ENCODE results near the gene REEP5.
"Not testable (repeated sequence)": the region's sequence is repeated elsewhere in the genome, so short reads cannot be mapped to it uniquely, and the experiment has no call there.

REEP5 gene

GRCh38 chr5:112921833-112922817, at the start of gene REEP5:
TSS of gene REEP5 (minus strand) at chr5:112922227. CDS start at chr5:112922190, 37 bp downstream.
- peak; percentile 58 to 69 for DNase-seq (ENCODE audit: low read depth in 2 of 2, low spot score in 1 of 2)

DNA sequence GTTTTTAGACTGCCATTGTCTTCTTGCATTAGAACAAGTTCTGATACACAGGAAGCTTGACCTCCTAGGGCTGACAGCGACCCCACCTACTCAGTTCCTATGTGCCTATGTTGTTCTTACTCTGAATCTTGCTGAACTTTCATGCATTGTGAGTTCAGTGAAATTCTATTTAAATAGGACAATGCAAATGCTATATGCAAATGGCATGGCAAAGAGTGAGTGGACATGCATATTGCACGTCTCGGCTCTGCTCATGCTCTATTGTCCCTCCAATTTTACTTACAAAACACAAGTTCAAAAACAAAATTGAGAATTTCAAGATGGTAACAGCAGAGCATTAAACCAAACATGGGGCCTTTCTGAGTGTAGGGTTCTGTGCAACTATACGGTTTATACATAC, 49.2 kb upstream of the REEP5 start:
- DNase-seq (ENCODE audit: low read depth in 2 of 2, low spot score in 1 of 2): no peak

- DNase-seq (ENCODE audit: low read depth in 2 of 2, low spot score in 1 of 2): no peak
These were observed 46.5 kb upstream of the REEP5 start for GRCh38 chr5:112968411-112969106.

DNA sequence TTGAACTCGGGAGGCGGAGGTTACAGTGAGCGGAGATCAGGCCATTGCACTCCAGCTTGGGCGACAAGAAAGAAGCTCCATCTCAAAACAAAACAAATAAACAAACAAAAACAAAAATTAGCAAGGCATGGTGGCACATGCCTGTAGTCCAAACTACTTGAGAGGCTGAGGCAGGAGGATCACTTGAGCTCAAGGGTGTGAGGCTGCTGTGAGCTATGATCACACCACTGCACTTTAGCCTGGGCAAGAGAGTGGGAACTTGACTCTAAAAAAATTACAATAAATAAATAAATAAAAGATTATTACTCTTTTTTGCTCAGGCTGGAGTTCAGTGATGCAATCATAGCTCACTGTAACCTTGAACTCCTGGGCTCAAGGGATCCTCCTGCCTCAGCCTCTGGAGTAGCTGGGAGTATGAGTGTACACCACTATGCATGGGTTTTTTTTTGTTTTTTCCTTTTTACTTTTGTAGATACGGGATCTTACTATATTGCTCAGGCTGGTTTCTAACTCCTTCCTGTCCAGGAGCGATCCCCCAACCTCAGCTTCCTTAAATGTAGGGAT, 45.6 kb upstream of the REEP5 start:
- no peak for DNase-seq (ENCODE audit: low read depth in 2 of 2, low spot score in 1 of 2)

- no peak for DNase-seq (ENCODE audit: low read depth in 2 of 2, low spot score in 1 of 2)
These were observed 43.8 kb upstream of the REEP5 start for GRCh38 chr5:112965733-112966306.

GRCh38 chr5:112963374-112963733, 41.3 kb upstream of the REEP5 start:
- DNase-seq (ENCODE audit: low read depth in 2 of 2, low spot score in 1 of 2): not testable (repeated sequence)

DNA sequence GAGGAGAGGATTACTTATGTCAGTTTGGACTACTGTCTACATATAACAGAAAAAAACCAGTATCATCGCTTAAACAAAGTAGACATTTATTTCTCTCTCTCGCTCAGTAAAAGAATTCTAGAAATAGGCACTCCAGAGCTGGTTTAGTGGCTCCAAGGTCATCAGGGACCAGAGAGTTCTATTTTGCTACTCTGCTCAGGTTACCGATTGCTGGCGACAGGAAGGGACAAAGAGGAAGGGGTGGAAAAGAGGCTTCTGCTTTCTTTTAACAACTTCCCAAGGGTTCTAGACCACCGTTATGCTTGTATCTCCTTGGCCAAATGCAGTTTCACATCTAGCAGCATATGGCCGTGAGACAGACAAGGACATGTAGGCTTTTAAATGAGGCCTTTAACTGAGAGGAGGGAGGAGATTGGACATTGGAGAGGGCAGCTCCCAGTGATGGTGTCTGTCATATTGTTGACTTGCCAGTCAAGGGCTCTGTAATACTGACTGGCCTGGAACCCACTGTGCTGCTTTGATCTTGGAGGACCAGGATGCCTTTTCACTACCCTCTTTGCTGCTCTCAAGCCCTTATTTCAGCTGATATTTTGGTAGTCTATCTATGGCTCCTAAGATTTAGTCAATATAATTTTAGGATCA, 39.0 kb upstream of the REEP5 start:
- DNase-seq (ENCODE audit: low read depth in 2 of 2, low spot score in 1 of 2): no peak

GRCh38 chr5:112960315-112960714, 38.3 kb upstream of the REEP5 start:
- no peak for DNase-seq (ENCODE audit: low read depth in 2 of 2, low spot score in 1 of 2)

DNA sequence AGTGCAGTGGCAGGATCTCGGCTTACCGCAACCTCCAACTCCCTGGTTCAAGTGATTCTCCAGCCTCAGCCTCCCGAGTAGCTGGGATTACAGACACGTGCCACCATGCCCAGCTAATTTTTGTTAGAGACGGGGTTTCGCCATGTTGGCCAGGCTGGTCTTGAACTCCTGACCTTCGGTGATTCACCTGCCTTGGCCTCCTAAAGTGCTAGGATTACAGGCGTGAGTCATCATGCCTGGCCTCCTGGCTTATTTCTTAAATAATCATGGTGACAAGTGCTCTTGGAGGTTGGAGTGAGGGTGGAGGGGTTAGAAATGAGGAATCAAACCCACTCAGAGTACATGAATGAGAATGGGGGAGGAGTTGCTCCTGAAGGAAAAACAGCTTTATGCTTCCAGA, 37.8 kb upstream of the REEP5 start:
- DNase-seq (ENCODE audit: low read depth in 2 of 2, low spot score in 1 of 2): not testable (repeated sequence)

DNA sequence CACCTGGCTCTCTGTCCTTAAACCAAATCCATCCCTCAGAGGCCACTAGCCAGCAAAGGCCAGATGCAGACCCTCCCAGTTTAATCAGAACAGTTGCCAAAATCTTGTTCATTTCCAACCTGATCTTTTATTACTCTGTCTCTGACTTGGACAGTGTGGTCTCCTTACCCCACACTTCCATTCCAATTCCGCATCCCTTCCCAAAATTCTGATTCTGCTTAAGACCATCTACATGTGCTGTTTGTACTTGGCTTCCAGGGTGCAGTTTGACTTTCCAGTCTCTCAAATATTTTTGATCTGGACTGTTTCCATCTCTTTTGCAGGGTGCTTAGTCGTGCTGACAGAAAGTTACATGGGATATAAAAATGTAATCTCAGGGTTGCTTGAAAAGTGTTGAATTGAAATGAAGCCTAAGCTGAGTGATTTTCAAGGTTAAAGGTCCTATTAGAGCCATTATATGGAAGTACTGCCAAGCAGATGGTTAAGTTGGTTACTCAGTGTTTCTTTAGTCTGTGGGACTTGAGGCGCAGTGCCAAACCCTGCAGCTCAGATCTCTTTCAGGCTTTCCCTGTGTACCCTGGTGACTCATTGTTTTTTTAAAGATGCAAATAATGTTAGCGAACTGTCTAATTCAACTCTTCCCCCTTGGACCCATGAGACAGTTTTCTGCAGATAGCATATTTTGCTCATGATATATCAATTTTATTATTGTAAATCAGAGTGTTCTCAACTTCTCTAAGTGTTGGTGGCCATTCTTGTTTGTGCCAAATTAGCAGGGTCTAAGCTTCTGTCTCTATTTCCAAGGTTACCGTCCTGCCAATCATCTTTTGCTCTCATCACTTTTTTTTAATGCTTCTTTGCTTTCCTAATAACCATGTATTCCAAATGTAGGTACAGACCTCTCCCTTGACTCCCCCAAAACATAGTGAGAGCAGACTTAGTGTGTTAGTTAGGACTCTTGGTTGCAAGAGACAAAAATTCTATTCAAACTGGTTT, 36.4 kb upstream of the REEP5 start:
- DNase-seq (ENCODE audit: low read depth in 2 of 2, low spot score in 1 of 2): no peak

DNA sequence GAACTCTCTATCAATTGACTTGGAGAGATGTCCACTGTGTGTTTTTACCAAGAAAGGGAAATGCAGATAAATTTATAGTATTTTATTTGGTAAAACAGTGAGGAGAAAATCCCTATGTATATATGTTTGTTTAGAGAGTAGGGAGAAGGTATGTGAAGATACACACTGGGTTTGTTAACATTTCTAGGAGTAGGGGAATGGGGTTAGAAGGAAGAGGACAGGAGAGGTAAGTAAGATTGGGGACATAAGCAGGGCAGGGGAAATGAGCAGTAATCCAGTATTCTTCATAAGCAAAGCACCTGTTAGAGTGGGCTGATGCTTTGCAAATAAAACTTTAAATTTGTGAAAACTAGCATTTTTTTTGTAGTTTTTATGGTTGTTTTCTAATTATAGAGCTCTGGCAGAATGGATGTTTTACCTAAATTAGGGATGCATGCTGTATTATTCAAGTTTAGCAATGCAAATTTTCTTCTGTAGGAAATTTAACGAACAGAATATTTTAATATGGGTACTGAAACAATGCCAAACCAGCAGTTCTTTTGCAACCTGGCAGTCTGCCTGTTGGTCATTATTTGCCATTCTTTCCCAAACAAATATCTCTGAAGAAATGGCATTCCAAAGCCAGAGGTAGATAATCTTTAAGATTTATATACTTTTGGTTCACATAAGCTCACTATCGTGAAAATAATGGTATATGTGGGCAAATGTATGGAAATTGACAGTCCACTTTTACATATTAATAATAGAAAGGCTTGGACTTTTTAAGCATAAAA, 35.2 kb upstream of the REEP5 start:
- no peak for DNase-seq (ENCODE audit: low read depth in 2 of 2, low spot score in 1 of 2)

DNA sequence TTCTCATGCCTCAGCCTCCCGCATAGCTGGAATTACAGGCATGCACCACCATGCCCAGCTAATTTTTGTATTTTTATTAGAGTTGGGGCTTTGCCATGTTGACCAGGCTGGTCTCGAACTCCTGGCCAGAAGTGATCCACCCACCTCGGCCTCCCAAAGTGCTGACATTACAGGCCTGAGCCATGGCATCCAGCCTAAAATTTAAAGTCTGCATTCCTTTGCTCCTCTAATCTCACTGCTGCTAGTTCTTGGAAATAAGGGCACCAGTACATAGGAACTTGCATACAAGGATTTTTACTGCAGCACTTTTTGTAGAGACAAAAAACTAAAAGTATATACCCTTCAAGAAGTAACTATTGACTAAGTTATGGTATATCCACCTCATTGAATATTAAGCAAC, 34.6 kb upstream of the REEP5 start:
- DNase-seq (ENCODE audit: low read depth in 2 of 2, low spot score in 1 of 2): no peak

DNA sequence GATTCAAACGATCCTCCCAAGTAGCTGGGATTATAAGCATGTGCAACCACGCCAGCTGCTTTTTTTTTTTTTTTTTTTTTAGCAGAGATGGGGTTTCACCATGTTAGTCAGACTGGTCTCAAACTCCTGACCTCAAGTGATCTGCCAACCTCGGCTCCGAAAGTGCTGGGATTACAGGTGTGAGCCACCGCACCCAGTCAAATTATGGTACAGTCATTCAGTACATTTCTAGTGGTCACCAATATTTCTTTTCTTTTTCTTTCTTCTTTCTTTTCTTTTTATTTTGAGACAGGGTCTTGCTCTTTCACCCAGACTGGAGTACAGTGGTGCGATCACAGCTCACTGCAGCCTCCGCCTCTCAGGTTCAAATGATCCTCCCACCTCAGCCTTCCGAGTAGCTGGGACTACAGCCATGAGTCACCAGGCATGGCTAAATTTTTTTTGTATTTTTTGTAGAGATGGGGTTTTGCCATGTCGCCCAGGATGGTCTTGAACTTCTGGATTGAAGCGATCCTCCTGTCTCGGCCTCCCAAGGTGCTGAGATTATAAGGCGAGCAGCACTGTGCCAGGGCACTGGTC, 29.2 kb upstream of the REEP5 start:
- no peak for DNase-seq (ENCODE audit: low read depth in 2 of 2, low spot score in 1 of 2)

DNA sequence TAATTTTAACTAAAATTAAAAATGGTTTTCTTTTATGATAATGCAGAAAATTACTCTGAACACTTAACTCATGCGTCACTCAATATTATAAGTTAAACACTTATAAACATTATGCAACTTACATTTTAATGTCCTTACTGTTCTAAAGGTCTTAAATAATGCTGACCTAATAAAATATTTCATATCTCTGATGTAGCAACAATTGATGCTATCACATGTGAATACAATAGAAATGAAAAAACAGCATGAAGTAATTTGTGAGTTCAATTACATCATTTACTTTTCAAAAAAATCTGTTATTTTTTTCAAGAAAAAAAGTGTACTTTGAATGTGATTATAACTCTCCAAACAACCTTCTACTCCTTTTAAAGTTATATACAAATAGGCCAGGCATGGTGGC, 26.4 kb upstream of the REEP5 start:
- no peak for DNase-seq (ENCODE audit: low read depth in 2 of 2, low spot score in 1 of 2)

GRCh38 chr5:112940670-112941069, 18.6 kb upstream of the REEP5 start:
- DNase-seq (ENCODE audit: low read depth in 2 of 2, low spot score in 1 of 2): no peak

GRCh38 chr5:112938286-112938685, 16.3 kb upstream of the REEP5 start:
- no peak for DNase-seq (ENCODE audit: low read depth in 2 of 2, low spot score in 1 of 2)

DNA sequence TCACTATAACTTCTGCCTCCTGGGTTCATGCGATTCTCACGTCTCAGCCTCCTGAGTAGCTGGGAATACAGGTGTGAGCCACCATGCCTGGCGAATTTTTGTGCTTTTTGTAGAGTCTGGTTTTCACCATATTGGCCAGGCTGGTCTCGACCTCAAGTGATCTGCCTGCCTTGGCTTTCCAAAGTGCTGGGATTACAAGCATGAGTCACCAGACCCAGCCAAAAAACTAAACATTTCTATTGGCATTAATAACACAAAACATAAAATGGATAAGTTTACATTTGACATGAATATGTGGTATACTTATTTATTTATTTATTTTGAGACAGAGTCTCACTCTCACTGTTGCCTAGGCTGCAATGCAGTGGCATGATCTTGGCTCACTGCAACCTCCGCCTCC, 13.6 kb upstream of the REEP5 start:
- DNase-seq (ENCODE audit: low read depth in 2 of 2, low spot score in 1 of 2): no peak

- no peak for DNase-seq (ENCODE audit: low read depth in 2 of 2, low spot score in 1 of 2)
These were observed 12.3 kb upstream of the REEP5 start for GRCh38 chr5:112934366-112934663.
